ENCODE results near the gene CTSF. TPM values are rescaled to one million over a fixed set of nuclear protein-coding genes. Genes with fewer than 3 reads are reported as not detected.
"Not testable (repeated sequence)": the region's sequence is repeated elsewhere in the genome, so short reads cannot be mapped to it uniquely, and the experiment has no call there.

CTSF gene
- total RNA-seq, 1 experiment from 2014 or later: 0.98 TPM

DNA sequence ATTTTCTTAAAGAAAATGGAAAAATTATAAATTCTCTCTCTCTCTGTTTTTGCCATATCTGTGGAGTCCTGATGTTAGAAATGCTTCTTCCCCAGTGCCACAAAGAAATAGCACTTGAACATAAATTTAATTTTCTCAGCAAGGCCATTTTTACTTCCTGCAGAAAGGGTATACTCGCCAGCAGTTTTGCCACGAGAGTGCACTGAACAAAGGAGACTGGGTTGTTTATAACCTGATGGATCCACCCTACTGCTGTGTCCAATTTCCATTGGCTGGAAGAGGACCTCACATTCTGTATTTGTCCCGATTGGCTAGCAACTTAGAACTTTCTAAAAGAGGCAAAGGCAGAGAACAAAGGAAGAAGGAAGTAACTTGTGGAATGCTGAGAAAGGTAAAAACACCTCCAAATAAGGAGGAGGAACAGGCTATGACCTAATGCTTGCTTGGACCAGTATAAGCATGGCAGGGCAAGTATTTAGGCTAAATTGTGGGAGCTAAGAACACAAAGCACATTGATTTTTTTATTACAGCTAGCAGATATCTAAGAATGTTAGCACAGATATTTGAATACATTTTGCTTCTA is 14.2 kb upstream of the CTSF start:
- WGBS (ENCODE audit: extremely low coverage, insufficient read length, low lambda C conversion rate): no CpG with 5 or more reads among the region's 3 CpGs
- not testable (repeated sequence) for H2BK20ac ChIP-seq (ENCODE audit: low read depth, low read length, poor library complexity, severe bottlenecking); H2BK5ac ChIP-seq (ENCODE audit: insufficient read length, low read length); H2BK12ac ChIP-seq (ENCODE audit: insufficient read length, low read depth, low read length); H3K14ac ChIP-seq (ENCODE audit: insufficient read depth, low read length); H3K27me3 ChIP-seq (ENCODE audit: insufficient read depth, low read length); H3K9me3 ChIP-seq (ENCODE audit: control insufficient read depth, low read depth, low read length); H3K9ac ChIP-seq (ENCODE audit: extremely low read depth, insufficient read length, low read length); H3K4me2 ChIP-seq (ENCODE audit: insufficient read depth, insufficient read length, low read length); H4K5ac ChIP-seq (ENCODE audit: insufficient read length, low read depth, low read length); H3K23ac ChIP-seq (ENCODE audit: insufficient read length, low read depth, low read length); H2AK5ac ChIP-seq (ENCODE audit: insufficient read length, low read length); H2AFZ ChIP-seq (ENCODE audit: low read length); H3K4me3 Mint-ChIP-seq; H3K23me2 ChIP-seq (ENCODE audit: insufficient read length, low read depth, low read length, poor library complexity, severe bottlenecking); H2BK15ac ChIP-seq (ENCODE audit: low read depth, low read length); H3K79me1 ChIP-seq (ENCODE audit: insufficient read depth, low read depth, low read length, poor library complexity, severe bottlenecking); H3K79me2 ChIP-seq (ENCODE audit: insufficient read depth, low read length); H4K8ac ChIP-seq (replicated peaks; ENCODE audit: insufficient read length, low read depth, low read length); H3T11ph ChIP-seq (ENCODE audit: low read length); H2BK120ac ChIP-seq (ENCODE audit: low read depth, low read length, poor library complexity, severe bottlenecking); H4K20me1 ChIP-seq (ENCODE audit: control insufficient read depth, insufficient read depth, insufficient read length); H3K18ac ChIP-seq (ENCODE audit: insufficient read length, low read depth, low read length); H4K91ac ChIP-seq (ENCODE audit: insufficient read length, low read depth, low read length); H3K56ac ChIP-seq (ENCODE audit: insufficient read length, low read depth, low read length); H3K4ac ChIP-seq (ENCODE audit: low read depth, low read length); H3K4me1 ChIP-seq (ENCODE audit: insufficient read depth, low read length)
- Mint-ChIP-seq H3K4me1 (peaks cover 12 to 16% of the 10 kb centered on the region in 2 experiments), H3K27ac (peak overlapping the region in 1 of 3 experiments; percentile 90; a peak in 2 of 7 replicates), H3K9me3 (peaks cover 34 to 36% of the 10 kb centered on the region in 2 experiments), H3K36me3 (ENCODE audit: insufficient read depth in 1 of 3, low read depth in 3 of 3) (peaks cover 4 to 26% (median 18%) of the 10 kb centered on the region in 3 experiments; a peak in 6 of 7 replicates), H3K27me3 (ENCODE audit: low read depth) (peaks cover 14% of the 10 kb centered on the region)
- H3K27ac ChIP-seq (ENCODE audit: insufficient read length, low read depth, low read length): peak overlapping the region; percentile 67
- peak; percentile 64 for DNase-seq
